ENCODE measurements around the gene RCAN3.

The RCAN3 gene

GRCh38 chr1:24504560-24504959, 1.9 kb downstream of the RCAN3 start:
- TF ChIP-seq TEAD4 (IDR thresholded peaks at IDR 0.05) (no peak), YY1 (IDR thresholded peaks at IDR 0.05; ENCODE audit: low read depth) (no peak), ZBTB7A (IDR thresholded peaks at IDR 0.05; ENCODE audit: low read depth) (no peak), RAD21 (IDR thresholded peaks at IDR 0.05; ENCODE audit: low read depth) (no peak), NFIC (IDR thresholded peaks at IDR 0.05) (no peak), TCF12 (IDR thresholded peaks at IDR 0.05; ENCODE audit: low read depth) (no peak), EGR1 (IDR thresholded peaks at IDR 0.05) (no peak), CEBPB (IDR thresholded peaks at IDR 0.05) (no peak), CREB1 (IDR thresholded peaks at IDR 0.05; ENCODE audit: low read depth) (no peak), FOXM1 (IDR thresholded peaks at IDR 0.05; ENCODE audit: borderline replicate concordance, low read depth) (no peak), TAF1 (IDR thresholded peaks at IDR 0.05; ENCODE audit: low read depth) (no peak), EP300 (IDR thresholded peaks at IDR 0.05; ENCODE audit: borderline replicate concordance) (no peak)
- TF ChIP-seq, protein P1, sequence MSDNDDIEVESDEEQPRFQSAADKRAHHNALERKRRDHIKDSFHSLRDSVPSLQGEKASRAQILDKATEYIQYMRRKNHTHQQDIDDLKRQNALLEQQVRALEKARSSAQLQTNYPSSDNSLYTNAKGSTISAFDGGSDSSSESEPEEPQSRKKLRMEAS (IDR thresholded peaks at IDR 0.05) = no peak
- TF ChIP-seq, protein P2, sequence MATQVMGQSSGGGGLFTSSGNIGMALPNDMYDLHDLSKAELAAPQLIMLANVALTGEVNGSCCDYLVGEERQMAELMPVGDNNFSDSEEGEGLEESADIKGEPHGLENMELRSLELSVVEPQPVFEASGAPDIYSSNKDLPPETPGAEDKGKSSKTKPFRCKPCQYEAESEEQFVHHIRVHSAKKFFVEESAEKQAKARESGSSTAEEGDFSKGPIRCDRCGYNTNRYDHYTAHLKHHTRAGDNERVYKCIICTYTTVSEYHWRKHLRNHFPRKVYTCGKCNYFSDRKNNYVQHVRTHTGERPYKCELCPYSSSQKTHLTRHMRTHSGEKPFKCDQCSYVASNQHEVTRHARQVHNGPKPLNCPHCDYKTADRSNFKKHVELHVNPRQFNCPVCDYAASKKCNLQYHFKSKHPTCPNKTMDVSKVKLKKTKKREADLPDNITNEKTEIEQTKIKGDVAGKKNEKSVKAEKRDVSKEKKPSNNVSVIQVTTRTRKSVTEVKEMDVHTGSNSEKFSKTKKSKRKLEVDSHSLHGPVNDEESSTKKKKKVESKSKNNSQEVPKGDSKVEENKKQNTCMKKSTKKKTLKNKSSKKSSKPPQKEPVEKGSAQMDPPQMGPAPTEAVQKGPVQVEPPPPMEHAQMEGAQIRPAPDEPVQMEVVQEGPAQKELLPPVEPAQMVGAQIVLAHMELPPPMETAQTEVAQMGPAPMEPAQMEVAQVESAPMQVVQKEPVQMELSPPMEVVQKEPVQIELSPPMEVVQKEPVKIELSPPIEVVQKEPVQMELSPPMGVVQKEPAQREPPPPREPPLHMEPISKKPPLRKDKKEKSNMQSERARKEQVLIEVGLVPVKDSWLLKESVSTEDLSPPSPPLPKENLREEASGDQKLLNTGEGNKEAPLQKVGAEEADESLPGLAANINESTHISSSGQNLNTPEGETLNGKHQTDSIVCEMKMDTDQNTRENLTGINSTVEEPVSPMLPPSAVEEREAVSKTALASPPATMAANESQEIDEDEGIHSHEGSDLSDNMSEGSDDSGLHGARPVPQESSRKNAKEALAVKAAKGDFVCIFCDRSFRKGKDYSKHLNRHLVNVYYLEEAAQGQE (IDR thresholded peaks at IDR 0.05; ENCODE audit: low read depth) = no peak
- TF ChIP-seq, protein P3, sequence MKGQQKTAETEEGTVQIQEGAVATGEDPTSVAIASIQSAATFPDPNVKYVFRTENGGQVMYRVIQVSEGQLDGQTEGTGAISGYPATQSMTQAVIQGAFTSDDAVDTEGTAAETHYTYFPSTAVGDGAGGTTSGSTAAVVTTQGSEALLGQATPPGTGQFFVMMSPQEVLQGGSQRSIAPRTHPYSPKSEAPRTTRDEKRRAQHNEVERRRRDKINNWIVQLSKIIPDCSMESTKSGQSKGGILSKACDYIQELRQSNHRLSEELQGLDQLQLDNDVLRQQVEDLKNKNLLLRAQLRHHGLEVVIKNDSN (IDR thresholded peaks at IDR 0.05) = no peak

DNA sequence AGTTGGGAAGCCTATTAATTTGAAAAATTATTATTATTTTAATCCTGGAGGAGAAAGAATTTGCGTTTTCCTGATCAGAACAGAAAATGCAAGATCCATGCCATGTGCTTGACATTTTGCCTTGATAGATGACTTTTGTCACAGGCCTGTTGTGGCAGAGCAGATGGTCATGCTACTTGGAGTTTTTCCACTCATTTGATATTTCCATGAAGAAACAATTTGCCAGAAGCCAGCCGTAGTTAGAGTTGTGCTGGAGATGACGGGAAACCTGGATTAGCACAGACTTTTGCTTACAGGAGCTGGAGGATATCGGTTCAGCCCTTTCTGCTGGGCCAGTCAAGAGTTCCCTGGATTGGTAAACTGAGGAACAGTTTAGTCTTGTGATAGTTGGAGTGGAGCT, 3.2 kb downstream of the RCAN3 start:
- no peak for TF ChIP-seq ZBTB7A (IDR thresholded peaks at IDR 0.05; ENCODE audit: low read depth)
- TF ChIP-seq RAD21 (IDR thresholded peaks at IDR 0.05; ENCODE audit: low read depth) = no peak
- TF ChIP-seq, protein P3 (IDR thresholded peaks at IDR 0.05) = no peak
- no peak for TF ChIP-seq TEAD4 (IDR thresholded peaks at IDR 0.05)
- TF ChIP-seq CEBPB (IDR thresholded peaks at IDR 0.05) = no peak
- no peak for TF ChIP-seq NFIC (IDR thresholded peaks at IDR 0.05)
- TF ChIP-seq, protein P1 (IDR thresholded peaks at IDR 0.05) = no peak
- no peak for TF ChIP-seq TAF1 (IDR thresholded peaks at IDR 0.05; ENCODE audit: low read depth)
- TF ChIP-seq, protein P2 (IDR thresholded peaks at IDR 0.05; ENCODE audit: low read depth) = no peak
- no peak for TF ChIP-seq EGR1 (IDR thresholded peaks at IDR 0.05)
- no peak for TF ChIP-seq EP300 (IDR thresholded peaks at IDR 0.05; ENCODE audit: borderline replicate concordance)
- no peak for TF ChIP-seq TCF12 (IDR thresholded peaks at IDR 0.05; ENCODE audit: low read depth)
- no peak for TF ChIP-seq FOXM1 (IDR thresholded peaks at IDR 0.05; ENCODE audit: borderline replicate concordance, low read depth)

- TF ChIP-seq TCF12 (IDR thresholded peaks at IDR 0.05; ENCODE audit: low read depth) = no peak
- no peak for TF ChIP-seq TAF1 (IDR thresholded peaks at IDR 0.05; ENCODE audit: low read depth)
- no peak for TF ChIP-seq YY1 (IDR thresholded peaks at IDR 0.05; ENCODE audit: low read depth)
- TF ChIP-seq, protein P2 (IDR thresholded peaks at IDR 0.05; ENCODE audit: low read depth) = no peak
- TF ChIP-seq, protein P3 (IDR thresholded peaks at IDR 0.05) = peak; percentile 53
- TF ChIP-seq FOXM1 (IDR thresholded peaks at IDR 0.05; ENCODE audit: borderline replicate concordance, low read depth) = no peak
Observed at GRCh38 chr1:24506691-24507381, 4.2 kb downstream of the RCAN3 start.

DNA sequence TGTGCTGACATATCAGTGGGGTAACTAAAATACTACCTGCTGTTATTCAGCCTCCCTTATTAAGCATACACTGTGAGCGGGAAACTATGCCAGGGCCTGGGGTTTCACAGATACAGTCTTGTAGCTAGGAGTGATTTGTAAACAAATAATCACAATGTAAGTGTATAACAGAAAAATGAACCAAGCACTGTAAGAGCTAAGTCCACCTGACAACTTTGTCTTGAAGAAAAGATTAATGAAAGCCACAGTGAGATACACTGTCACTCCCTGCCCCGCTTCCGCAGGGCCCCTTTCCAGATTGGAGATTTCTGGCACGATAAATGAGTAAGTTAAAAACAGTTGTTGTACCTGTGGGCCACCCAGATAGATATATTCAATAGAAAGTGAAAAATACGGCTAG, 4.8 kb downstream of the RCAN3 start:
- TF ChIP-seq NFIC (IDR thresholded peaks at IDR 0.05) (no peak), TAF1 (IDR thresholded peaks at IDR 0.05; ENCODE audit: low read depth) (no peak), EP300 (IDR thresholded peaks at IDR 0.05; ENCODE audit: borderline replicate concordance) (no peak), RAD21 (IDR thresholded peaks at IDR 0.05; ENCODE audit: low read depth) (no peak), EGR1 (IDR thresholded peaks at IDR 0.05) (no peak)
- TF ChIP-seq, protein P1 (IDR thresholded peaks at IDR 0.05) = no peak

Data from Ishikawa (cell line).